Measurements from ENCODE around the gene CCDC33.

The CCDC33 gene

DNA sequence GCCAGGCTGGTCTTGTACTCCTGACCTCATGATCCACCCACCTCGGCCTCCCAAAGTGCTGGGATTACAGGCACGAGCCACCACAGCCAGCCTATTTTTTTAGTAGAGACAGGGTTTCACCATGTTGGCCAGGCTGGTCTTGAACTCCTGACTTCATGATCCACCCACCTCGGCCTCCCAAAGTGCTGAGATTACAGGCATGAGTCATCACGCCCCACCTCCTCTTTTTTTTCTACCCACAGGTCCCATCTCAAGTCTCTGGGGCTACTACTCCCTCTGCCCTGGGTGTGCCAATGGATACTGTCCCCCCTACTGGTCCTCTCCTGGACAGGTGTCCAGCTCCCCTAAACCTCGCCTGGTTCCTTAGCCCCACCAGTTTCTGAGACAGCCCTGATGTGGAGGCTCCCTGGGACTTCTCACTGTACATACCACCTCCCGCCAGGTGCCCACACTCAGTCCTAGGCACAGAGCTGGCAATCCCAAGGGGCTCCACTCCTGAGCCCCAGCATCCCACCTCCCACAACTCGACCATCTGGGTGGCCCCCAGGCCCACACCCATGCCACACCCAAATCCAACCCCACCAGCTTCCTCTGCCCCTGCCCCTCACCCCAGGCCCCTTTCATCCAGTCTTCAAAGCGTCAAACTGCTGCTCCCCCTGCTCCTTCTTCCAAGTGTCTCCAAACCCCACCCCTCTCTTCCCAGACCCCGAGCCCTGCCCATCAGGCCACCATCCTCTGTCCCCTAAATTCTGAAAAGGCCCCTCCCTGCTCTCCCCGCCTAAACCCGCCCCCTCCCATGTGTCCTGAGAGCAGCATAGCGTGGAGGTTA is 144.4 kb downstream of the CCDC33 start:
- TF ChIP-seq, protein P1, sequence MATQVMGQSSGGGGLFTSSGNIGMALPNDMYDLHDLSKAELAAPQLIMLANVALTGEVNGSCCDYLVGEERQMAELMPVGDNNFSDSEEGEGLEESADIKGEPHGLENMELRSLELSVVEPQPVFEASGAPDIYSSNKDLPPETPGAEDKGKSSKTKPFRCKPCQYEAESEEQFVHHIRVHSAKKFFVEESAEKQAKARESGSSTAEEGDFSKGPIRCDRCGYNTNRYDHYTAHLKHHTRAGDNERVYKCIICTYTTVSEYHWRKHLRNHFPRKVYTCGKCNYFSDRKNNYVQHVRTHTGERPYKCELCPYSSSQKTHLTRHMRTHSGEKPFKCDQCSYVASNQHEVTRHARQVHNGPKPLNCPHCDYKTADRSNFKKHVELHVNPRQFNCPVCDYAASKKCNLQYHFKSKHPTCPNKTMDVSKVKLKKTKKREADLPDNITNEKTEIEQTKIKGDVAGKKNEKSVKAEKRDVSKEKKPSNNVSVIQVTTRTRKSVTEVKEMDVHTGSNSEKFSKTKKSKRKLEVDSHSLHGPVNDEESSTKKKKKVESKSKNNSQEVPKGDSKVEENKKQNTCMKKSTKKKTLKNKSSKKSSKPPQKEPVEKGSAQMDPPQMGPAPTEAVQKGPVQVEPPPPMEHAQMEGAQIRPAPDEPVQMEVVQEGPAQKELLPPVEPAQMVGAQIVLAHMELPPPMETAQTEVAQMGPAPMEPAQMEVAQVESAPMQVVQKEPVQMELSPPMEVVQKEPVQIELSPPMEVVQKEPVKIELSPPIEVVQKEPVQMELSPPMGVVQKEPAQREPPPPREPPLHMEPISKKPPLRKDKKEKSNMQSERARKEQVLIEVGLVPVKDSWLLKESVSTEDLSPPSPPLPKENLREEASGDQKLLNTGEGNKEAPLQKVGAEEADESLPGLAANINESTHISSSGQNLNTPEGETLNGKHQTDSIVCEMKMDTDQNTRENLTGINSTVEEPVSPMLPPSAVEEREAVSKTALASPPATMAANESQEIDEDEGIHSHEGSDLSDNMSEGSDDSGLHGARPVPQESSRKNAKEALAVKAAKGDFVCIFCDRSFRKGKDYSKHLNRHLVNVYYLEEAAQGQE (IDR thresholded peaks at IDR 0.05; ENCODE audit: low read depth), result no peak
- TF ChIP-seq EGR1 (IDR thresholded peaks at IDR 0.05), result no peak
- TF ChIP-seq RAD21 (IDR thresholded peaks at IDR 0.05; ENCODE audit: low read depth), result no peak
- TF ChIP-seq CEBPB (IDR thresholded peaks at IDR 0.05), result no peak
- TF ChIP-seq, protein P2, sequence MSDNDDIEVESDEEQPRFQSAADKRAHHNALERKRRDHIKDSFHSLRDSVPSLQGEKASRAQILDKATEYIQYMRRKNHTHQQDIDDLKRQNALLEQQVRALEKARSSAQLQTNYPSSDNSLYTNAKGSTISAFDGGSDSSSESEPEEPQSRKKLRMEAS (IDR thresholded peaks at IDR 0.05), result no peak
- TF ChIP-seq TEAD4 (IDR thresholded peaks at IDR 0.05), result no peak
- no peak for TF ChIP-seq TAF1 (IDR thresholded peaks at IDR 0.05; ENCODE audit: low read depth)
- no peak for TF ChIP-seq FOXM1 (IDR thresholded peaks at IDR 0.05; ENCODE audit: borderline replicate concordance, low read depth)
- TF ChIP-seq, protein P3, sequence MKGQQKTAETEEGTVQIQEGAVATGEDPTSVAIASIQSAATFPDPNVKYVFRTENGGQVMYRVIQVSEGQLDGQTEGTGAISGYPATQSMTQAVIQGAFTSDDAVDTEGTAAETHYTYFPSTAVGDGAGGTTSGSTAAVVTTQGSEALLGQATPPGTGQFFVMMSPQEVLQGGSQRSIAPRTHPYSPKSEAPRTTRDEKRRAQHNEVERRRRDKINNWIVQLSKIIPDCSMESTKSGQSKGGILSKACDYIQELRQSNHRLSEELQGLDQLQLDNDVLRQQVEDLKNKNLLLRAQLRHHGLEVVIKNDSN (IDR thresholded peaks at IDR 0.05), result no peak
- no peak for TF ChIP-seq NFIC (IDR thresholded peaks at IDR 0.05)

DNA sequence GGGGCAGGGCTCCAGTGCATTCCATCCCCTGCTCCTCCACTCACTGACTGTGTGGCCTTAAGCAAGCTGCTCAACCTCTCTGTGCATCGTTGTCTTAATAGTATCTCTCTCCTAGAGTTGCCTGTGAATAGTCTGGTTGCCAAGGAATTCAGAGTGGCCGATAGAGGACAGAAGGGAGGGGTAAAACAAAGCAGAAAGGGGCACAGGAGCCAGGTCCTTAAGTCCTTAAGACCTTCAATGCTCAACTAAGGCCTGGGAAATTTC is 145.0 kb downstream of the CCDC33 start:
- TF ChIP-seq EGR1 (IDR thresholded peaks at IDR 0.05) (no peak), YY1 (IDR thresholded peaks at IDR 0.05; ENCODE audit: low read depth) (no peak), ZBTB7A (IDR thresholded peaks at IDR 0.05; ENCODE audit: low read depth) (no peak), RAD21 (IDR thresholded peaks at IDR 0.05; ENCODE audit: low read depth) (no peak), TAF1 (IDR thresholded peaks at IDR 0.05; ENCODE audit: low read depth) (no peak), TCF12 (IDR thresholded peaks at IDR 0.05; ENCODE audit: low read depth) (no peak)
- TF ChIP-seq, protein P3 (IDR thresholded peaks at IDR 0.05), result no peak

DNA sequence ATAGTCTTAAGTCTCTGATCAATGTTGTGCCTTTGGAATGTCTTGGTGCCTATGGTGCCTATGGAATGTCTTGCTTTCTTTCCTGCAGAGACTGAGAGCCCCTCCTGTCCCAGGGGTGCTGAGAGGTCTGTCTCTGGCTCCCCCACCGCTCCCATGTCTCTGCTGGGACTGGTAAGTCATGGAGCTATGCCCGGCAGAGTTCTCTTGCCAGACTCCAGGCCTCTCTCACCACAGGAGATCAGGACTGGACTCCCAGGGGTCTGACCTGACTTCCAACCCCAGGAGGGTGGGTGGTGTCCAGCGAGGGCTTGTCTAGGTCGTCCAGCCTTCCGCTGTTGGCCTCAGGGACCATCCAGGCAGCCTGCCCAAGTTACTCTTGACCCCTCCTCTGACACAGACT is 145.4 kb downstream of the CCDC33 start:
- TF ChIP-seq ZBTB7A (IDR thresholded peaks at IDR 0.05; ENCODE audit: low read depth) (no peak), EP300 (IDR thresholded peaks at IDR 0.05; ENCODE audit: borderline replicate concordance) (no peak), NFIC (IDR thresholded peaks at IDR 0.05) (no peak), YY1 (IDR thresholded peaks at IDR 0.05; ENCODE audit: low read depth) (no peak), CREB1 (IDR thresholded peaks at IDR 0.05; ENCODE audit: low read depth) (no peak), EGR1 (IDR thresholded peaks at IDR 0.05) (no peak), TCF12 (IDR thresholded peaks at IDR 0.05; ENCODE audit: low read depth) (no peak), FOXM1 (IDR thresholded peaks at IDR 0.05; ENCODE audit: borderline replicate concordance, low read depth) (no peak), TEAD4 (IDR thresholded peaks at IDR 0.05) (no peak), TAF1 (IDR thresholded peaks at IDR 0.05; ENCODE audit: low read depth) (no peak), RAD21 (IDR thresholded peaks at IDR 0.05; ENCODE audit: low read depth) (no peak)
- TF ChIP-seq, protein P1 (IDR thresholded peaks at IDR 0.05; ENCODE audit: low read depth), result no peak
- TF ChIP-seq, protein P3 (IDR thresholded peaks at IDR 0.05), result no peak

DNA sequence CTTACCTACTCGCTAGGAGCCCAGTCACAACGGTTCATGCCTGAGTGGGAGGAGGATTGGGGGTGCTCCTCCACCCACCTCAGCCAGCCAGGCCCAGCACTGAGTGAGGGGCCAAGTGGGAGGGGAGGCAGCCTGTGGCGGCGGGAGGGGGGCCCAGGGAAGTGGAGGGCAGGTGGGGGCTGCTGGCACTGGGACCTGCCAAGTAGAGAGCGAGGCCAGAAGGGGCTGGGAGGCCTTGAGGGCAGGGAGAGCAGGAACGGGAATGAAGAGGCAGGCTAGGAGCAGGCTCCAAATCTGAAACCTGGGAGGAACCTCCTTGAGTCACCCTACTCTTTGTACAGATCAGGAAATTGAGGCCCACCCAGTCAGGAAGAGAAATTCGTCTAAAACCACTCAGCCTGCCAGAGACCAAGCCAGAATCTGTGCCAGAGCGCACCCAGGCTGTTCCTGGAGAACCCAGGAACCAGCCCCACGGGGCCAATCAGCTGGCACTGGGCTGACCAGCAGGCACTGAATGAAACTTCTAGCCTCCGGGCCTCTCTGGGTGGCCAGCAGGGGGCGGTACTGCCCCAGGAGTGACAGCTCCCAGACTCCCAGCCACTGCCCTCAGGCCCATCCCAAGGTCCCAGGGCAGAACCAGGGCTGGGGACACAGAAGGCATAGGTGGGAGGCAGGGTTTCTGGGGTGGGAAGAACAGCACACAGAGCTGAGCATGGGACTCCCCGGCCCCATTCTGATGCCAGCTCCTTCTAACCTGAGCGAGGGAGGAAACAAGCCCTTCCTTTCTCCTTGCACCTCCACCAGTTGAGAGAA is 146.1 kb downstream of the CCDC33 start:
- TF ChIP-seq RAD21 (IDR thresholded peaks at IDR 0.05; ENCODE audit: low read depth) (peak; percentile 99), NFIC (IDR thresholded peaks at IDR 0.05) (no peak), TCF12 (IDR thresholded peaks at IDR 0.05; ENCODE audit: low read depth) (0 out of 2 replicates have a peak, but pooled peaks have one; percentile 39)

DNA sequence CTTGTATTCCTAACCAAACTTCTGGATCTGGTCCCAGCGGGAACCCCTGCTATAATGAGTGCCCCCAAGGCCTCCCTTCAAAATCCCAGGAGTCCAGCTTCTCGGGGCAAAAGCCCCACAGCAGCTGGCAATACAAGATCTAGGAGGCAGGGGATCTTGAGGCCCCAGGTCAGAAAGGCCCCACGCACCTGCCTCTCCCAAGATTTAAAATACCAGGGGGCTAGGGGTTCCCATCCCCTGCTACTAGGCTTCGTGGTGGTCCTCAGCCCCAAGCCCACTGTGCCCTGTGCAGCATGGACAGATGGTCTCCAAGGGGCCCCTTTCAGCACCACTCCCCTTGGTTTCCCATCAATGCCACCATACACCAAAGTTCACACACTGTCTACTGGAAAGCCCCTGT is 147.2 kb downstream of the CCDC33 start:
- TF ChIP-seq YY1 (IDR thresholded peaks at IDR 0.05; ENCODE audit: low read depth) (no peak), EP300 (IDR thresholded peaks at IDR 0.05; ENCODE audit: borderline replicate concordance) (no peak), ZBTB7A (IDR thresholded peaks at IDR 0.05; ENCODE audit: low read depth) (no peak), TEAD4 (IDR thresholded peaks at IDR 0.05) (no peak), FOXM1 (IDR thresholded peaks at IDR 0.05; ENCODE audit: borderline replicate concordance, low read depth) (no peak), NFIC (IDR thresholded peaks at IDR 0.05) (no peak), TCF12 (IDR thresholded peaks at IDR 0.05; ENCODE audit: low read depth) (no peak), RAD21 (IDR thresholded peaks at IDR 0.05; ENCODE audit: low read depth) (no peak), CEBPB (IDR thresholded peaks at IDR 0.05) (no peak), TAF1 (IDR thresholded peaks at IDR 0.05; ENCODE audit: low read depth) (no peak), EGR1 (IDR thresholded peaks at IDR 0.05) (no peak), CREB1 (IDR thresholded peaks at IDR 0.05; ENCODE audit: low read depth) (no peak)
- TF ChIP-seq, protein P3 (IDR thresholded peaks at IDR 0.05), result no peak
- TF ChIP-seq, protein P1 (IDR thresholded peaks at IDR 0.05; ENCODE audit: low read depth), result no peak
- TF ChIP-seq, protein P2 (IDR thresholded peaks at IDR 0.05), result no peak
